K562 (cell line): ENCODE data around the gene P3H1. TPM values are rescaled to one million over a fixed set of nuclear protein-coding genes. Genes with fewer than 3 reads are reported as not detected.

ENCODE experiments used
- ATAC-seq: fragments of 200-7000 bp; cut with Tn5 transposase; 3 replicates; pipeline ENCODE4 v1.9.1; 2020; ENCODE audit warnings: moderate library complexity
- BruUV-seq: library from RNA; stranded (reverse); fragments of 400-500 nt; replicated peaks from 2 replicates; lab custom pipeline; 2021; lab: Mats Ljungman, UMichigan
- CTCF ChIA-PET: fragments of 300-600 bp; formaldehyde crosslinking; extraction: SDS; loops from one replicate; lab custom pipeline; 2021; ENCODE audit warnings: low intra/inter-chr PET ratio; lab: Yijun Ruan, JAX
- POLR2A ChIA-PET: fragments of 300-600, 350-650 bp; sonication (Branson Sonifier 250); formaldehyde crosslinking; extraction: SDS; loops from one replicate; lab custom pipeline; 2021; ENCODE audit warnings: antibody characterized with exemption, inconsistent platforms; lab: Yijun Ruan, JAX
- DNase-seq, 4 experiments: peaks; one replicate each; pipeline versions ENCODE4 v3.0.0 to v3.0.0-alpha.2; 2011 to 2018; ENCODE audit warnings: low spot score in 3 of 4, mixed read lengths in 3 of 4; ENCODE audit errors: extremely low read depth in 1 of 4
- FAIRE-seq: peaks from 2 replicates; lab custom pipeline; 2011; peaks lifted over from hg19 to GRCh38; lab: Jason Lieb, UNC
- H2AFZ ChIP-seq: 2 replicates; pipeline ENCODE4 v1.6.0; 2011; ENCODE audit warnings: low read depth, low read length, control low read depth, inconsistent platforms
- H3K27ac ChIP-seq: fragments of 200-600 bp; 3 replicates; pipeline ENCODE4 v1.8.0; 2011; ENCODE audit warnings: low read depth, mild to moderate bottlenecking, control low read depth, inconsistent platforms, low read length, moderate library complexity, mixed read lengths; ENCODE audit errors: extremely low read depth
- H3K27me3 ChIP-seq, 2 experiments: fragments of 300-600 bp in 1 of 2; 2 replicates in 1 of 2; 3 replicates in 1 of 2; pipeline versions ENCODE4 v1.6.0 to v1.8.0; 2011; ENCODE audit warnings: inconsistent platforms in 2 of 2, low read length in 2 of 2, mild to moderate bottlenecking in 1 of 2, mixed read lengths in 1 of 2, moderate library complexity in 1 of 2; ENCODE audit not compliant: control insufficient read depth in 2 of 2, insufficient read depth in 2 of 2
- H3K36me3 ChIP-seq: fragments of 300-600 bp; 3 replicates; pipeline ENCODE4 v1.8.0; 2011; ENCODE audit warnings: mild to moderate bottlenecking, low read length, inconsistent platforms; ENCODE audit not compliant: control insufficient read depth, insufficient read depth
- H3K4me1 ChIP-seq, 2 experiments: fragments of 200-600 bp in 1 of 2; replicated peaks in 1 of 2; 2 replicates in 1 of 2; 3 replicates in 1 of 2; pipeline versions ENCODE4 v1.5.1 to v1.8.0; 2011; ENCODE audit warnings: inconsistent platforms in 2 of 2, low read length in 2 of 2, mild to moderate bottlenecking in 1 of 2, mixed read lengths in 1 of 2, moderate library complexity in 1 of 2; ENCODE audit not compliant: control insufficient read depth in 2 of 2, insufficient read depth in 2 of 2
- H3K4me2 ChIP-seq: 2 replicates; pipeline ENCODE4 v1.6.1; 2011; ENCODE audit warnings: low read length, control low read depth, inconsistent platforms, mixed read lengths; ENCODE audit not compliant: insufficient read depth
- H3K4me3 ChIP-seq: fragments of 200-600 bp; sonication (generic), shearing (Covaris generic); 2 replicates; pipeline ENCODE4 v1.5.1; 2016; ENCODE audit warnings: control low read depth, inconsistent platforms
- H3K79me2 ChIP-seq: fragments of 200-600 bp; 3 replicates; pipeline ENCODE4 v1.8.0; 2011; ENCODE audit warnings: low read length, inconsistent platforms; ENCODE audit not compliant: control insufficient read depth, insufficient read depth
- H3K9ac ChIP-seq, 2 experiments: 2 replicates each; pipeline versions ENCODE4 v1.6.0 to v1.6.1; 2011; ENCODE audit warnings: low read depth in 2 of 2, low read length in 2 of 2, control low read depth in 1 of 2, inconsistent platforms in 1 of 2, mild to moderate bottlenecking in 1 of 2, mixed read lengths in 1 of 2; ENCODE audit not compliant: insufficient read depth in 1 of 2
- H3K9me1 ChIP-seq: one replicate; pipeline ENCODE4 v1.6.0; 2011; ENCODE audit warnings: inconsistent platforms, mild to moderate bottlenecking, low read length, moderate library complexity; ENCODE audit not compliant: control insufficient read depth, insufficient read depth
- H3K9me3 ChIP-seq: replicated peaks from 2 replicates; pipeline ENCODE4 v1.5.1; 2011; ENCODE audit warnings: low read depth, low read length, inconsistent platforms; ENCODE audit not compliant: control insufficient read depth, insufficient read depth
- H4K20me1 ChIP-seq: replicated peaks from 2 replicates; pipeline ENCODE4 v1.6.1; 2011; ENCODE audit warnings: low read length, inconsistent platforms, mixed read lengths; ENCODE audit not compliant: control insufficient read depth, insufficient read depth
- PRMT5 ChIP-seq: sonication (generic); formaldehyde crosslinking; IDR thresholded peaks from 2 replicates; pipeline ENCODE4 v1.5.0; 2020; ENCODE audit warnings: missing genetic modification reagents
- WGBS: fragments of 100-300 bp; shearing (Covaris generic); methylation state at CpG from one replicate; pipeline ENCODE4 v1.1.6; 2016; ENCODE audit warnings: low coverage, mixed read lengths; ENCODE audit not compliant: insufficient coverage; ENCODE audit errors: missing lambda C conversion rate; 5-methylcytosine and 5-hydroxymethylcytosine counted together
- in situ Hi-C: fragments of 300-500 bp; cut with MboI; formaldehyde crosslinking; loops from 4 replicates; pipeline ENCODE4 v1.15.0; 2018; ENCODE audit warnings: inconsistent platforms, mixed read lengths
- intact Hi-C: fragments of 100-400 bp; cut with micrococcal nuclease; formaldehyde crosslinking; loops from 2 replicates; pipeline ENCODE4 v1.14.2; 2022
- polyA plus RNA-seq, 8 experiments: library from polyadenylated mRNA; depleted of rRNA in 4 of 8; stranded (reverse) in 5 of 8; unstranded in 3 of 8; fragments of >200 nt; fragmentation: Nextera tagmentation in 2 of 8; fragmentation: Illumina TruSeq in 1 of 8; extraction: Ambion mirVana in 2 of 8; extraction: Trizol in 1 of 8; gene quantifications; 2 replicates each; pipeline versions ENCODE4 v1.2.1 to v1.2.3, GENCODE V29; 2011 to 2014; ENCODE audit warnings: inconsistent platforms in 1 of 8, missing spikeins in 1 of 8
- total RNA-seq, 7 experiments: library from RNA; depleted of rRNA in 6 of 7; stranded (reverse); fragments of >200 nt in 6 of 7; fragmentation: Illumina TruSeq in 2 of 7; extraction: Trizol in 2 of 7; gene quantifications; 2 replicates each; pipeline versions ENCODE4 v1.2.1 to v1.2.3, GENCODE V29; 2011 to 2021; ENCODE audit warnings: low replicate concordance in 1 of 7
- TF ChIP-seq, protein P1 (sequence below), 3 experiments: fragments of 200-800 bp in 1 of 3; sonication (Bioruptor generic) in 1 of 3; sonication (generic) in 1 of 3; formaldehyde crosslinking in 1 of 3; IDR thresholded peaks; 2 replicates each; pipeline versions ENCODE4 v1.6.1 to v1.8.0; 2016 to 2022; ENCODE audit warnings: mild to moderate bottlenecking in 2 of 3, missing compliant biosample characterization in 2 of 3, missing genetic modification characterization in 2 of 3, missing genetic modification reagents in 1 of 3

The P3H1 gene
- total and polyA plus RNA-seq, 9 of the 15 experiments (the other 6 are each of a cell fraction or from before 2014, with no cell fraction given): 1.7 to 81.7 (median 45.7) TPM

DNA sequence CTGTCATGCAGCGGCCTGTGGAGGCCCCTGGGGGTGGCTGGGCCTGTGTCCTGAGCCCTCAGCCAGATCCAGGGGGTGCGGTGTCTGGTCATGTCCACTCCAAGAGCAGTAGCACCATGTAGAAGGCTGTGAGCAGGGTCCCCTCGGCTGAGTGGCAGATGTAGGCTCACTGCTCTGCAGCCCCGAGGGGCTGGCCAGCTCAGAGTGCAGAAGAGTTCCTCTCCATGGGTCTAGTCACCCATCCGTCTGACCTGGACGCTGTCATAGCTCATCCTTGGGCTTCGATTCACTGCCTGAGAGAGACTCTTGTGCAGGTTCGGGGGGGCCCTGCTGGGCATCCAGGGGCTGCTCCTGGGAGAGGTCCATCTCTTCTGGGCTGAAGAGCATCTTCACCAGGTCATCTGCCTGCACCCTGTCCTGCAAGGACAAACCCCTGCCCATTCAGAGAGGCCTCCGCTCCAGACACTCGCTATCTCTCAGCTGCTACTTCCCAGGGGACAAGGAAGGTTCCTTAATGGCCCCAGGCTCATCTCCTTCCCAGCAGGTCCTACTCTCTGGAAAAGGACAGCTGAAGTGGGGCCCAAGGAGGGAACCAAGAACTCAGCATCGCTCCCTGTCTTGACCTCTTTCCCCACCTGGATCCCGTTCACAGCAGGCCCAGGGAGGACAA, 20.3 kb downstream of the P3H1 start:
- no peaks in the 10 kb centered on the region for H4K20me1 ChIP-seq
- TF ChIP-seq PRMT5 (CRISPR knock-in tag): no peak
- TF ChIP-seq, protein P1, sequence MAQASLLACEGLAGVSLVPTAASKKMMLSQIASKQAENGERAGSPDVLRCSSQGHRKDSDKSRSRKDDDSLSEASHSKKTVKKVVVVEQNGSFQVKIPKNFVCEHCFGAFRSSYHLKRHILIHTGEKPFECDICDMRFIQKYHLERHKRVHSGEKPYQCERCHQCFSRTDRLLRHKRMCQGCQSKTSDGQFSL (CRISPR knock-in tag; IDR thresholded peaks at IDR 0.05): 0 out of 2 replicates have a peak, but pooled peaks have one; percentile 37
- TF ChIP-seq, protein P1 (tag; IDR thresholded peaks at IDR 0.05): no peak
- no peak overlapping the region for H3K9ac ChIP-seq
- intact Hi-C loops (no loop called here), in situ Hi-C loops (loop anchor here (10.0 to 25.0 kb wide), 2 partner anchors 159 to 402 kb away; no protein-coding TSS in a partner anchor)
- H2AFZ ChIP-seq: no peak overlapping the region
- ATAC-seq (no peak), DNase-seq (no peak), FAIRE-seq (no peak)
- no peak overlapping the region for H3K27ac ChIP-seq
- ChIA-PET POLR2A (interaction anchor here (0.5 to 2.1 kb wide), 4 partner anchors 20 to 1641 kb away, joined by 3 to 6 read pairs (median 3); partner anchors contain the start of genes C1orf50, P3H1 and YBX1), CTCF (interaction anchor here (0.9 to 1.4 kb wide), 2 partner anchors 169 to 600 kb away, joined by 3 to 10 read pairs; no protein-coding TSS in a partner anchor)
- peaks cover 0 to 5% of the 10 kb centered on the region in 2 experiments; a peak in 1 of 5 replicates for H3K27me3 ChIP-seq
- WGBS: 91% methylated on average over 10 of the region's 12 CpGs
- H3K79me2 ChIP-seq: no peaks in the 10 kb centered on the region
- no peaks in the 10 kb centered on the region for H3K9me3 ChIP-seq
- H3K4me2 ChIP-seq: no peak overlapping the region
- H3K4me3 ChIP-seq: no peak overlapping the region
- H3K4me1 ChIP-seq: no peaks in the 10 kb centered on the region
- no TSS peak for BruUV-seq
- peaks cover 8% of the 10 kb centered on the region for H3K9me1 ChIP-seq
- peaks cover 47% of the 10 kb centered on the region; the same call in 2 of the 3 replicates for H3K36me3 ChIP-seq
